ENCODE data around the gene GPC2.

- TF ChIP-seq FOXM1 (IDR thresholded peaks at IDR 0.05; ENCODE audit: borderline replicate concordance, low read depth) (no peak), EP300 (IDR thresholded peaks at IDR 0.05; ENCODE audit: borderline replicate concordance) (no peak), MAX (IDR thresholded peaks at IDR 0.05) (no peak), TCF12 (IDR thresholded peaks at IDR 0.05; ENCODE audit: low read depth) (no peak), REST (IDR thresholded peaks at IDR 0.05; ENCODE audit: low read depth) (no peak), NFIC (IDR thresholded peaks at IDR 0.05) (no peak), RAD21 (IDR thresholded peaks at IDR 0.05; ENCODE audit: low read depth) (no peak), USF1 (IDR thresholded peaks at IDR 0.05) (no peak), EGR1 (IDR thresholded peaks at IDR 0.05) (no peak)
These were observed 55.1 kb downstream of the GPC2 start for GRCh38 chr7:100122067-100122466.

Measured in Ishikawa (cell line).